ENCODE results near the gene TMEM221.

TMEM221 gene

GRCh38 chr19:17436094-17436873 lies 12.2 kb downstream of the TMEM221 start:
- no peak for TF ChIP-seq CTCF (conservative IDR thresholded peaks at IDR 0.05; ENCODE audit: low read depth, low read length)
- H3K4me3 ChIP-seq (ENCODE audit: low read length), result no peak overlapping the region
- no peak for DNase-seq (ENCODE audit: low read depth)

GRCh38 chr19:17435218-17435617 lies 13.2 kb downstream of the TMEM221 start:
- no peak for TF ChIP-seq CTCF (conservative IDR thresholded peaks at IDR 0.05; ENCODE audit: low read depth, low read length)
- DNase-seq (ENCODE audit: low read depth), result no peak
- H3K4me3 ChIP-seq (ENCODE audit: low read length), result no peak overlapping the region

- DNase-seq (ENCODE audit: low read depth), result no peak
- no peak for TF ChIP-seq CTCF (conservative IDR thresholded peaks at IDR 0.05; ENCODE audit: low read depth, low read length)
- no peak overlapping the region for H3K4me3 ChIP-seq (ENCODE audit: low read length)
These were observed 17.1 kb downstream of the TMEM221 start for GRCh38 chr19:17431417-17431816.

GRCh38 chr19:17429641-17430113 lies 18.8 kb downstream of the TMEM221 start:
- no peak for DNase-seq (ENCODE audit: low read depth)
- H3K4me3 ChIP-seq (ENCODE audit: low read length), result no peak overlapping the region
- no peak for TF ChIP-seq CTCF (conservative IDR thresholded peaks at IDR 0.05; ENCODE audit: low read depth, low read length)

GRCh38 chr19:17424743-17425365 lies 23.6 kb downstream of the TMEM221 start:
- TF ChIP-seq CTCF (conservative IDR thresholded peaks at IDR 0.05; ENCODE audit: low read depth, low read length), result peak; percentile 73
- no peak for DNase-seq (ENCODE audit: low read depth)

GRCh38 chr19:17423429-17424208 lies 24.8 kb downstream of the TMEM221 start:
- TF ChIP-seq CTCF (conservative IDR thresholded peaks at IDR 0.05; ENCODE audit: low read depth, low read length), result no peak

More at GRCh38 chr19:17424743-17425365, 23.6 kb downstream of the TMEM221 start:
- no peak overlapping the region for H3K4me3 ChIP-seq (ENCODE audit: low read length)

More at GRCh38 chr19:17423429-17424208, 24.8 kb downstream of the TMEM221 start:
- no peak for DNase-seq (ENCODE audit: low read depth)
- H3K4me3 ChIP-seq (ENCODE audit: low read length), result no peak overlapping the region
